A673 (cell line): ENCODE data around the gene UGT1A1. TPM values are rescaled to one million over a fixed set of nuclear protein-coding genes. Genes with fewer than 3 reads are reported as not detected.

Experiments used
- BruUV-seq: library from RNA; stranded (reverse); fragments of 400-500 nt; replicated peaks from 2 replicates; lab custom pipeline; 2021; lab: Mats Ljungman, UMichigan
- CTCF ChIA-PET: fragments of 300-600 bp; sonication (Branson Sonifier 250); formaldehyde crosslinking; loops from one replicate; lab custom pipeline; 2022; ENCODE audit warnings: antibody characterized with exemption; lab: Charles Lee
- POLR2A ChIA-PET: fragments of 300-600 bp; sonication (Branson Sonifier 250); formaldehyde crosslinking; loops from one replicate; lab custom pipeline; 2022; ENCODE audit warnings: antibody characterized with exemption; ENCODE audit not compliant: low non-redundant PET; lab: Charles Lee
- DNase-seq: peaks from one replicate; pipeline ENCODE4 v3.0.0-alpha.2; 2015; ENCODE audit warnings: low spot score
- H3K27ac ChIP-seq: fragments of 200-600 bp; sonication (generic); 2 replicates; pipeline ENCODE4 v1.5.1; 2016; ENCODE audit warnings: mixed run types, low read depth, mild to moderate bottlenecking, mixed read lengths, antibody characterized with exemption, low read length; ENCODE audit not compliant: poor library complexity, severe bottlenecking
- H3K27me3 ChIP-seq: fragments of 200-600 bp; sonication (generic); replicated peaks from 2 replicates; pipeline ENCODE4 v1.6.1; 2017; ENCODE audit warnings: mixed run types, low read depth, mild to moderate bottlenecking, mixed read lengths, antibody characterized with exemption, low read length; ENCODE audit not compliant: insufficient read depth, poor library complexity
- H3K36me3 ChIP-seq: fragments of 200-600 bp; sonication (generic); 2 replicates; pipeline ENCODE4 v1.6.1; 2016; ENCODE audit warnings: mixed run types, mild to moderate bottlenecking, mixed read lengths, antibody characterized with exemption, low read length; ENCODE audit not compliant: insufficient read depth, poor library complexity, severe bottlenecking
- H3K4me1 ChIP-seq: fragments of 200-600 bp; sonication (generic); 2 replicates; pipeline ENCODE4 v1.6.1; 2017; ENCODE audit warnings: mixed run types, mild to moderate bottlenecking, mixed read lengths, antibody characterized with exemption, low read length; ENCODE audit not compliant: insufficient read depth, poor library complexity, severe bottlenecking
- H3K4me3 ChIP-seq: fragments of 200-600 bp; sonication (generic); 2 replicates; pipeline ENCODE4 v1.5.1; 2016; ENCODE audit warnings: low read depth, mixed run types, mild to moderate bottlenecking, mixed read lengths, low read length; ENCODE audit not compliant: poor library complexity, severe bottlenecking
- H3K9me3 ChIP-seq: fragments of 200-600 bp; sonication (generic); 2 replicates; pipeline ENCODE4 v1.6.1; 2016; ENCODE audit warnings: mixed run types, low read depth, mild to moderate bottlenecking, mixed read lengths, antibody characterized with exemption, low read length; ENCODE audit not compliant: poor library complexity, severe bottlenecking
- EZH2 ChIP-seq: fragments of 200-600 bp; sonication (generic); IDR thresholded peaks from 2 replicates; pipeline ENCODE4 v1.6.1; 2017; ENCODE audit warnings: borderline replicate concordance, low read depth, mild to moderate bottlenecking, mixed read lengths, antibody characterized with exemption, low read length; ENCODE audit not compliant: poor library complexity, severe bottlenecking
- intact Hi-C: fragments of 100-400 bp; cut with micrococcal nuclease; formaldehyde crosslinking; loops from one replicate; pipeline ENCODE4 v1.10.0; 2022; ENCODE audit not compliant: unreplicated experiment
- total RNA-seq: library from RNA; stranded (reverse); gene quantifications from 2 replicates; pipeline ENCODE4 v1.2.3, GENCODE V29; 2021
- TF ChIP-seq, protein P1 (sequence below): fragments of 300-800, 200-600 bp; sonication (generic); conservative IDR thresholded peaks from 2 replicates; pipeline ENCODE4 v1.5.1; 2017; ENCODE audit warnings: low read depth, mild to moderate bottlenecking, antibody characterized with exemption, low read length, moderate library complexity, mixed read lengths

Gene UGT1A1
- total RNA-seq, 1 experiment from 2014 or later: not detected

DNA sequence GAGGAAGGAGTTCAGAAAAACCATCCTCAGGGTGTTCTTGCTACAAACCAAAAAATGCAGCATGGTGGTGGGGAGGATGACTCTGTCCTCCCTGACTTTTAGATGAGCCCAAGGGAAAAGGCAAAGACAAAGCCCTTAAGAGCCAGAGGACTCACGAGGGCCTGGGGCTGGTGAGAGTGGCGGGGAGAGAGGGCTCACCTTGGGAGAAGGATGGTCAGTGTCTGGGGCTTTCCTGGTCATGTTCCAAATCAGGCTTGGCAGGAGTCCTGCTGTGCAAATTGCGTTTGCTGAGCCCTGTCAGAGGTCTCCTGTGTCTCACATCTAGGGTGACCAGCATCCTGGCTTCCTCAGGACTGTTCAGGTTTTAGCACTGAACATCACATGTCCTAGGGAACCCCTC is 4.7 kb downstream of the UGT1A1 start:
- Histone ChIP-seq H3K27ac (no peak overlapping the region), H3K9me3 (no peaks in the 10 kb centered on the region), H3K36me3 (no peaks in the 10 kb centered on the region), H3K27me3 (no peaks in the 10 kb centered on the region), H3K4me3 (no peak overlapping the region), H3K4me1 (no peaks in the 10 kb centered on the region)
- DNase-seq: no peak
- ChIA-PET POLR2A (no interaction called here), CTCF (no interaction called here)
- BruUV-seq: no TSS peak
- intact Hi-C loops: no loop called here
- no peak for TF ChIP-seq EZH2

DNA sequence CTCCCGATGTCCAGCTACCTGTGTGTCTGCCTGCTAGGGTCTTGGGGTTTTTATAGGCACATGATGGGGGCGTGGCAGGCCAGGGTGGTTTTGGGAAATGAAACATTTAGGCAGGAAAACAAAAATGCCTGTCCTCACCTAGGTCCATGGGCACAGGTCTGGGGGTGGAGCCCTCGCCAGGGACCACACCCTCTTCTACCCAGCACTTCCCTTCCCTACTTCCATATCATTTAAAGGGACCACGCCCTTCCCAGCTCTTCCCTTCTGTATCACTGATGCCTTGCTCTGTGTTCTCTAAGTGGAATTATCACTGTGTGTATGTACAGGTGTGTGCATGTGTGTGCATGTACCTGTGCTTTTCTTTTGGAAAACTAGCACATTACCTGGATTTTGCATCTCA is 6.3 kb downstream of the UGT1A1 start:
- Histone ChIP-seq H3K27ac (no peak overlapping the region), H3K4me1 (no peaks in the 10 kb centered on the region), H3K9me3 (no peaks in the 10 kb centered on the region), H3K27me3 (no peaks in the 10 kb centered on the region), H3K36me3 (no peaks in the 10 kb centered on the region), H3K4me3 (no peak overlapping the region)
- ChIA-PET CTCF (no interaction called here), POLR2A (no interaction called here)
- intact Hi-C loops: no loop called here
- no TSS peak for BruUV-seq
- TF ChIP-seq, protein P1, sequence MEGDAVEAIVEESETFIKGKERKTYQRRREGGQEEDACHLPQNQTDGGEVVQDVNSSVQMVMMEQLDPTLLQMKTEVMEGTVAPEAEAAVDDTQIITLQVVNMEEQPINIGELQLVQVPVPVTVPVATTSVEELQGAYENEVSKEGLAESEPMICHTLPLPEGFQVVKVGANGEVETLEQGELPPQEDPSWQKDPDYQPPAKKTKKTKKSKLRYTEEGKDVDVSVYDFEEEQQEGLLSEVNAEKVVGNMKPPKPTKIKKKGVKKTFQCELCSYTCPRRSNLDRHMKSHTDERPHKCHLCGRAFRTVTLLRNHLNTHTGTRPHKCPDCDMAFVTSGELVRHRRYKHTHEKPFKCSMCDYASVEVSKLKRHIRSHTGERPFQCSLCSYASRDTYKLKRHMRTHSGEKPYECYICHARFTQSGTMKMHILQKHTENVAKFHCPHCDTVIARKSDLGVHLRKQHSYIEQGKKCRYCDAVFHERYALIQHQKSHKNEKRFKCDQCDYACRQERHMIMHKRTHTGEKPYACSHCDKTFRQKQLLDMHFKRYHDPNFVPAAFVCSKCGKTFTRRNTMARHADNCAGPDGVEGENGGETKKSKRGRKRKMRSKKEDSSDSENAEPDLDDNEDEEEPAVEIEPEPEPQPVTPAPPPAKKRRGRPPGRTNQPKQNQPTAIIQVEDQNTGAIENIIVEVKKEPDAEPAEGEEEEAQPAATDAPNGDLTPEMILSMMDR: no peak
- TF ChIP-seq EZH2: no peak
- no peak for DNase-seq

DNA sequence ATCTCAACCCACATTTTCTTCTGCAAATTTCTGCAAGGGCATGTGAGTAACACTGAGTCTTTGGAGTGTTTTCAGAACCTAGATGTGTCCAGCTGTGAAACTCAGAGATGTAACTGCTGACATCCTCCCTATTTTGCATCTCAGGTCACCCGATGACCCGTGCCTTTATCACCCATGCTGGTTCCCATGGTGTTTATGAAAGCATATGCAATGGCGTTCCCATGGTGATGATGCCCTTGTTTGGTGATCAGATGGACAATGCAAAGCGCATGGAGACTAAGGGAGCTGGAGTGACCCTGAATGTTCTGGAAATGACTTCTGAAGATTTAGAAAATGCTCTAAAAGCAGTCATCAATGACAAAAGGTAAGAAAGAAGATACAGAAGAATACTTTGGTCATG is 8.0 kb downstream of the UGT1A1 start:
- Histone ChIP-seq H3K4me3 (no peak overlapping the region), H3K36me3 (no peaks in the 10 kb centered on the region), H3K9me3 (no peaks in the 10 kb centered on the region), H3K4me1 (no peaks in the 10 kb centered on the region), H3K27ac (no peak overlapping the region), H3K27me3 (no peaks in the 10 kb centered on the region)
- POLR2A ChIA-PET: no interaction called here
- intact Hi-C loops: no loop called here
- no peak for TF ChIP-seq EZH2
- TF ChIP-seq, protein P1: no peak
- no TSS peak for BruUV-seq
- no peak for DNase-seq
- CTCF ChIA-PET: no interaction called here

DNA sequence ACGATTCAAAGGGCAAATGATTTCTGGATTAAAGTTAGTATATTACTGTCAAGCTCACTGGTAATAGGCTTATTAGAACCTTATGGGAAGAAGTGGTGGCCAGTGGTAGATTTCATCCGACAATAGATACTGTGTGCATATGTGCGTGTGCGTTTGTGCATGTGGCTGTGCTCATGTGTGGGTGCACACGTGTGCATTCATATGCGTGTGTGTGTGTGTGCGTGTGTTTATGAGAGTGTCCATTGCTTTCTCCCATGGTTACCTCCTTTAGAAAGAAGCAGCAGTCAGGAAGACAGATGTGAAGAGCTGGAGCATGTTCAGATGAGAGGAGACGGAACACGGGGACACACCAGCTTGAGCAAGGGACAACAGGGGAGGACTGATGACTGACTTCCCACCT is 9.2 kb downstream of the UGT1A1 start:
- H3K27ac ChIP-seq: no peak overlapping the region
- no peak for TF ChIP-seq EZH2
- TF ChIP-seq, protein P1: no peak
- H3K4me3 ChIP-seq: no peak overlapping the region
- no peak for DNase-seq
- CTCF ChIA-PET: no interaction called here
- intact Hi-C loops: no loop called here
- no peaks in the 10 kb centered on the region for H3K4me1 ChIP-seq
- H3K36me3 ChIP-seq: no peaks in the 10 kb centered on the region
- no peaks in the 10 kb centered on the region for H3K27me3 ChIP-seq
- BruUV-seq: no TSS peak
- H3K9me3 ChIP-seq: no peaks in the 10 kb centered on the region
- POLR2A ChIA-PET: no interaction called here
